Hepatocyte (in vitro differentiated cells): ENCODE measurements around the gene GAB1. TPM values are rescaled to one million over a fixed set of nuclear protein-coding genes. Genes with fewer than 3 reads are reported as not detected.
A peak's percentile ranks its signal among the peaks of the same experiment; 100 is the strongest.

Experiments
- DNase-seq: peaks from one replicate; pipeline ENCODE4 v3.0.0-alpha.2; 2016; ENCODE audit warnings: low spot score
- H2AFZ ChIP-seq: fragments of 200-600 bp; sonication (generic); 2 replicates; pipeline ENCODE4 v1.6.0; 2016; ENCODE audit warnings: antibody characterized with exemption, mild to moderate bottlenecking
- H3K27ac ChIP-seq: fragments of 200-600 bp; sonication (generic); 2 replicates; pipeline ENCODE4 v1.5.1; 2016; ENCODE audit warnings: mild to moderate bottlenecking
- H3K27me3 ChIP-seq: fragments of 200-600 bp; sonication (generic); 2 replicates; pipeline ENCODE4 v1.6.1; 2016
- H3K36me3 ChIP-seq: fragments of 200-600 bp; sonication (generic); replicated peaks from 2 replicates; pipeline ENCODE4 v1.5.1; 2016; ENCODE audit warnings: low read depth; ENCODE audit not compliant: insufficient read depth
- H3K4me1 ChIP-seq: fragments of 200-600 bp; sonication (generic); 2 replicates; pipeline ENCODE4 v1.5.1; 2016; ENCODE audit warnings: mild to moderate bottlenecking, moderate library complexity; ENCODE audit not compliant: insufficient read depth
- H3K4me2 ChIP-seq: fragments of 200-600 bp; sonication (generic); 2 replicates; pipeline ENCODE4 v1.6.0; 2016
- H3K4me3 ChIP-seq: fragments of 200-600 bp; sonication (generic); 2 replicates; pipeline ENCODE4 v1.5.1; 2016; ENCODE audit warnings: mild to moderate bottlenecking
- H3K79me2 ChIP-seq: fragments of 200-600 bp; sonication (generic); 2 replicates; pipeline ENCODE4 v1.6.0; 2017; ENCODE audit warnings: mild to moderate bottlenecking
- H3K9me2 ChIP-seq: fragments of 200-600 bp; sonication (generic); replicated peaks from 2 replicates; pipeline ENCODE4 v1.6.0; 2017; ENCODE audit warnings: mild to moderate bottlenecking; ENCODE audit not compliant: insufficient read depth
- H3K9me3 ChIP-seq: fragments of 200-600 bp; sonication (generic); 2 replicates; pipeline ENCODE4 v1.5.1; 2016; ENCODE audit warnings: low read depth, mild to moderate bottlenecking
- H4K20me1 ChIP-seq: fragments of 200-600 bp; sonication (generic); 2 replicates; pipeline ENCODE4 v1.6.0; 2016; ENCODE audit warnings: mild to moderate bottlenecking; ENCODE audit not compliant: insufficient read depth, poor library complexity, severe bottlenecking
- EZH2 ChIP-seq: fragments of 200-600 bp; sonication (generic); IDR thresholded peaks from 2 replicates; pipeline ENCODE4 v1.6.1; 2016; ENCODE audit warnings: antibody characterized with exemption, mild to moderate bottlenecking, borderline replicate concordance
- EZH2phosphoT487 ChIP-seq: fragments of 200-600 bp; sonication (generic); IDR thresholded peaks from one replicate; pipeline ENCODE4 v1.6.1; 2018; ENCODE audit warnings: antibody characterized with exemption, mild to moderate bottlenecking, low read depth, moderate library complexity; ENCODE audit not compliant: unreplicated experiment, severe bottlenecking
- WGBS: methylation state at CpG from one replicate; pipeline ENCODE4 v1.1.6; 2016; ENCODE audit warnings: low lambda C conversion rate; ENCODE audit errors: missing lambda C conversion rate; 5-methylcytosine and 5-hydroxymethylcytosine counted together
- polyA plus RNA-seq: library from polyadenylated mRNA; unstranded; fragments of >200 nt; fragmentation: Nextera tagmentation; extraction: Ambion mirVana; gene quantifications from 2 replicates; pipeline ENCODE4 v1.2.1, GENCODE V29; 2016
- total RNA-seq: library from RNA; depleted of rRNA; stranded (reverse); fragments of >200 nt; gene quantifications from 2 replicates; pipeline ENCODE4 v1.2.3, GENCODE V29; 2014
- TF ChIP-seq, protein P1 (sequence below): fragments of 200-600 bp; sonication (generic); IDR thresholded peaks from 2 replicates; pipeline ENCODE4 v1.5.1; 2016; ENCODE audit warnings: antibody characterized with exemption, mild to moderate bottlenecking; ENCODE audit not compliant: poor library complexity

The GAB1 gene
- total and polyA plus RNA-seq, 2 experiments from 2014 or later = 10.9 to 30.7 TPM

- Histone ChIP-seq H3K79me2 (peaks cover 98% of the 10 kb centered on the region), H4K20me1 (peaks cover 11% of the 10 kb centered on the region), H3K27ac (peak overlapping the region; percentile 51), H3K4me3 (no peak overlapping the region), H3K9me3 (no peaks in the 10 kb centered on the region), H3K4me1 (peaks cover 45% of the 10 kb centered on the region), H2AFZ (no peak overlapping the region), H3K9me2 (no peaks in the 10 kb centered on the region), H3K27me3 (no peaks in the 10 kb centered on the region), H3K4me2 (peak overlapping the region; percentile 32), H3K36me3 (no peaks in the 10 kb centered on the region)
- no peak for DNase-seq
- WGBS = 80% methylated on average over 7 of the region's 7 CpGs
- no peak for TF ChIP-seq EZH2phosphoT487
- TF ChIP-seq EZH2 = no peak
- TF ChIP-seq, protein P1, sequence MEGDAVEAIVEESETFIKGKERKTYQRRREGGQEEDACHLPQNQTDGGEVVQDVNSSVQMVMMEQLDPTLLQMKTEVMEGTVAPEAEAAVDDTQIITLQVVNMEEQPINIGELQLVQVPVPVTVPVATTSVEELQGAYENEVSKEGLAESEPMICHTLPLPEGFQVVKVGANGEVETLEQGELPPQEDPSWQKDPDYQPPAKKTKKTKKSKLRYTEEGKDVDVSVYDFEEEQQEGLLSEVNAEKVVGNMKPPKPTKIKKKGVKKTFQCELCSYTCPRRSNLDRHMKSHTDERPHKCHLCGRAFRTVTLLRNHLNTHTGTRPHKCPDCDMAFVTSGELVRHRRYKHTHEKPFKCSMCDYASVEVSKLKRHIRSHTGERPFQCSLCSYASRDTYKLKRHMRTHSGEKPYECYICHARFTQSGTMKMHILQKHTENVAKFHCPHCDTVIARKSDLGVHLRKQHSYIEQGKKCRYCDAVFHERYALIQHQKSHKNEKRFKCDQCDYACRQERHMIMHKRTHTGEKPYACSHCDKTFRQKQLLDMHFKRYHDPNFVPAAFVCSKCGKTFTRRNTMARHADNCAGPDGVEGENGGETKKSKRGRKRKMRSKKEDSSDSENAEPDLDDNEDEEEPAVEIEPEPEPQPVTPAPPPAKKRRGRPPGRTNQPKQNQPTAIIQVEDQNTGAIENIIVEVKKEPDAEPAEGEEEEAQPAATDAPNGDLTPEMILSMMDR = no peak
These were observed 41.0 kb downstream of the GAB1 start for GRCh38 chr4:143377611-143378099.

GRCh38 chr4:143380629-143381028, 44.0 kb downstream of the GAB1 start:
- H3K4me1 ChIP-seq = peaks cover 46% of the 10 kb centered on the region
- H3K27me3 ChIP-seq = no peaks in the 10 kb centered on the region
- H3K9me3 ChIP-seq = no peaks in the 10 kb centered on the region
- H3K9me2 ChIP-seq = no peaks in the 10 kb centered on the region
- peak overlapping the region; percentile 65 for H3K27ac ChIP-seq
- no peaks in the 10 kb centered on the region for H3K36me3 ChIP-seq
- H3K4me2 ChIP-seq = no peak overlapping the region
- 61% methylated on average over 3 of the region's 3 CpGs for WGBS
- H3K79me2 ChIP-seq = peaks cover 98% of the 10 kb centered on the region
- TF ChIP-seq, protein P1 = no peak
- TF ChIP-seq EZH2 (no peak), EZH2phosphoT487 (no peak)
- no peak overlapping the region for H3K4me3 ChIP-seq
- H4K20me1 ChIP-seq = peaks cover 11% of the 10 kb centered on the region
- H2AFZ ChIP-seq = no peak overlapping the region
- DNase-seq = no peak

- no peaks in the 10 kb centered on the region for H3K9me2 ChIP-seq
- TF ChIP-seq, protein P1 = no peak
- TF ChIP-seq EZH2 (no peak), EZH2phosphoT487 (no peak)
- no peak overlapping the region for H2AFZ ChIP-seq
- peak overlapping the region; percentile 65 for H3K27ac ChIP-seq
- WGBS = 49% methylated on average over 8 of the region's 8 CpGs
- no peaks in the 10 kb centered on the region for H3K27me3 ChIP-seq
- no peaks in the 10 kb centered on the region for H3K36me3 ChIP-seq
- peak; percentile 58 for DNase-seq
- no peak overlapping the region for H3K4me3 ChIP-seq
- H3K9me3 ChIP-seq = no peaks in the 10 kb centered on the region
- peaks cover 98% of the 10 kb centered on the region for H3K79me2 ChIP-seq
- peak overlapping the region; percentile 65 for H3K4me2 ChIP-seq
- peaks cover 11% of the 10 kb centered on the region for H4K20me1 ChIP-seq
- peaks cover 38% of the 10 kb centered on the region for H3K4me1 ChIP-seq
These were observed 44.8 kb downstream of the GAB1 start for GRCh38 chr4:143381189-143382118.
